SK-N-SH treated with all-trans-retinoic acid at 6 μM for 48 hours (cell line): ENCODE data around the gene CNTN2.

ENCODE experiments used
- ATAC-seq: fragments of 200-7000 bp; cut with Tn5 transposase; 3 replicates; pipeline ENCODE4 v1.9.1; 2020; ENCODE audit warnings: mild to moderate bottlenecking, moderate library complexity
- ARNTL ChIP-seq: fragments of 450-650 bp; formaldehyde crosslinking; IDR thresholded peaks from 2 replicates; pipeline ENCODE4 v1.5.0; 2020; ENCODE audit warnings: low read depth, mild to moderate bottlenecking, moderate library complexity, borderline replicate concordance
- BACH2 ChIP-seq: fragments of 250-450 bp; sonication (Bioruptor Pico); IDR thresholded peaks from 2 replicates; pipeline ENCODE4 v1.9.0; 2021; ENCODE audit warnings: mild to moderate bottlenecking, borderline replicate concordance
- ESRRG ChIP-seq: fragments of 250-450 bp; sonication (Bioruptor Pico); IDR thresholded peaks from 2 replicates; pipeline ENCODE4 v1.6.1; 2021; ENCODE audit warnings: mild to moderate bottlenecking
- GLIS3 ChIP-seq: fragments of 250-450 bp; sonication (Bioruptor Pico); IDR thresholded peaks from 2 replicates; pipeline ENCODE4 v1.5.0; 2020; ENCODE audit warnings: mild to moderate bottlenecking, moderate library complexity
- PATZ1 ChIP-seq: fragments of 250-450 bp; sonication (Bioruptor Pico); IDR thresholded peaks from 2 replicates; pipeline ENCODE4 v1.8.0; 2020; ENCODE audit warnings: mild to moderate bottlenecking, moderate library complexity, borderline replicate concordance
- PPARA ChIP-seq: fragments of 250-450 bp; sonication (Bioruptor Pico); IDR thresholded peaks from 2 replicates; pipeline ENCODE4 v1.5.0; 2020; ENCODE audit warnings: mild to moderate bottlenecking, borderline replicate concordance
- RARB ChIP-seq: fragments of 250-450 bp; sonication (Bioruptor Pico); IDR thresholded peaks from 2 replicates; pipeline ENCODE4 v1.8.0; 2021; ENCODE audit warnings: mild to moderate bottlenecking, moderate library complexity
- SNAI2 ChIP-seq: fragments of 250-450 bp; sonication (Bioruptor Pico); IDR thresholded peaks from 2 replicates; pipeline ENCODE4 v1.5.0; 2020; ENCODE audit warnings: mild to moderate bottlenecking, moderate library complexity
- TOX ChIP-seq: fragments of 250-450 bp; sonication (Bioruptor Pico); IDR thresholded peaks from 2 replicates; pipeline ENCODE4 v1.8.0; 2021; ENCODE audit warnings: mild to moderate bottlenecking, moderate library complexity, borderline replicate concordance
- ZC3H10 ChIP-seq: fragments of 250-450 bp; sonication (Bioruptor Pico); IDR thresholded peaks from 2 replicates; pipeline ENCODE4 v1.5.1; 2021; ENCODE audit warnings: mild to moderate bottlenecking, moderate library complexity
- ZFP30 ChIP-seq: fragments of 450-650 bp; formaldehyde crosslinking; IDR thresholded peaks from 2 replicates; pipeline ENCODE4 v1.5.0; 2022; ENCODE audit warnings: mild to moderate bottlenecking, moderate library complexity
- ZNF565 ChIP-seq: fragments of 450-650 bp; formaldehyde crosslinking; conservative IDR thresholded peaks from 2 replicates; pipeline ENCODE4 v1.5.0; 2020; ENCODE audit warnings: low read depth, mild to moderate bottlenecking, moderate library complexity
- ZNF70 ChIP-seq: fragments of 450-650 bp; formaldehyde crosslinking; IDR thresholded peaks from 2 replicates; pipeline ENCODE4 v1.5.0; 2020; ENCODE audit warnings: mild to moderate bottlenecking, moderate library complexity
- ZNF8 ChIP-seq: fragments of 450-650 bp; formaldehyde crosslinking; IDR thresholded peaks from 2 replicates; pipeline ENCODE4 v1.5.0; 2020; ENCODE audit warnings: mild to moderate bottlenecking, moderate library complexity
- TF ChIP-seq, protein P1 (sequence below): fragments of 250-450 bp; sonication (Bioruptor Pico); IDR thresholded peaks from 2 replicates; pipeline ENCODE4 v1.5.1; 2021; ENCODE audit warnings: mild to moderate bottlenecking, moderate library complexity
- TF ChIP-seq, protein P2 (sequence below): fragments of 250-450 bp; sonication (Bioruptor Pico); IDR thresholded peaks from 2 replicates; pipeline ENCODE4 v1.5.0; 2020; ENCODE audit warnings: mild to moderate bottlenecking, moderate library complexity

CNTN2 gene, protein sequence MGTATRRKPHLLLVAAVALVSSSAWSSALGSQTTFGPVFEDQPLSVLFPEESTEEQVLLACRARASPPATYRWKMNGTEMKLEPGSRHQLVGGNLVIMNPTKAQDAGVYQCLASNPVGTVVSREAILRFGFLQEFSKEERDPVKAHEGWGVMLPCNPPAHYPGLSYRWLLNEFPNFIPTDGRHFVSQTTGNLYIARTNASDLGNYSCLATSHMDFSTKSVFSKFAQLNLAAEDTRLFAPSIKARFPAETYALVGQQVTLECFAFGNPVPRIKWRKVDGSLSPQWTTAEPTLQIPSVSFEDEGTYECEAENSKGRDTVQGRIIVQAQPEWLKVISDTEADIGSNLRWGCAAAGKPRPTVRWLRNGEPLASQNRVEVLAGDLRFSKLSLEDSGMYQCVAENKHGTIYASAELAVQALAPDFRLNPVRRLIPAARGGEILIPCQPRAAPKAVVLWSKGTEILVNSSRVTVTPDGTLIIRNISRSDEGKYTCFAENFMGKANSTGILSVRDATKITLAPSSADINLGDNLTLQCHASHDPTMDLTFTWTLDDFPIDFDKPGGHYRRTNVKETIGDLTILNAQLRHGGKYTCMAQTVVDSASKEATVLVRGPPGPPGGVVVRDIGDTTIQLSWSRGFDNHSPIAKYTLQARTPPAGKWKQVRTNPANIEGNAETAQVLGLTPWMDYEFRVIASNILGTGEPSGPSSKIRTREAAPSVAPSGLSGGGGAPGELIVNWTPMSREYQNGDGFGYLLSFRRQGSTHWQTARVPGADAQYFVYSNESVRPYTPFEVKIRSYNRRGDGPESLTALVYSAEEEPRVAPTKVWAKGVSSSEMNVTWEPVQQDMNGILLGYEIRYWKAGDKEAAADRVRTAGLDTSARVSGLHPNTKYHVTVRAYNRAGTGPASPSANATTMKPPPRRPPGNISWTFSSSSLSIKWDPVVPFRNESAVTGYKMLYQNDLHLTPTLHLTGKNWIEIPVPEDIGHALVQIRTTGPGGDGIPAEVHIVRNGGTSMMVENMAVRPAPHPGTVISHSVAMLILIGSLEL

DNA sequence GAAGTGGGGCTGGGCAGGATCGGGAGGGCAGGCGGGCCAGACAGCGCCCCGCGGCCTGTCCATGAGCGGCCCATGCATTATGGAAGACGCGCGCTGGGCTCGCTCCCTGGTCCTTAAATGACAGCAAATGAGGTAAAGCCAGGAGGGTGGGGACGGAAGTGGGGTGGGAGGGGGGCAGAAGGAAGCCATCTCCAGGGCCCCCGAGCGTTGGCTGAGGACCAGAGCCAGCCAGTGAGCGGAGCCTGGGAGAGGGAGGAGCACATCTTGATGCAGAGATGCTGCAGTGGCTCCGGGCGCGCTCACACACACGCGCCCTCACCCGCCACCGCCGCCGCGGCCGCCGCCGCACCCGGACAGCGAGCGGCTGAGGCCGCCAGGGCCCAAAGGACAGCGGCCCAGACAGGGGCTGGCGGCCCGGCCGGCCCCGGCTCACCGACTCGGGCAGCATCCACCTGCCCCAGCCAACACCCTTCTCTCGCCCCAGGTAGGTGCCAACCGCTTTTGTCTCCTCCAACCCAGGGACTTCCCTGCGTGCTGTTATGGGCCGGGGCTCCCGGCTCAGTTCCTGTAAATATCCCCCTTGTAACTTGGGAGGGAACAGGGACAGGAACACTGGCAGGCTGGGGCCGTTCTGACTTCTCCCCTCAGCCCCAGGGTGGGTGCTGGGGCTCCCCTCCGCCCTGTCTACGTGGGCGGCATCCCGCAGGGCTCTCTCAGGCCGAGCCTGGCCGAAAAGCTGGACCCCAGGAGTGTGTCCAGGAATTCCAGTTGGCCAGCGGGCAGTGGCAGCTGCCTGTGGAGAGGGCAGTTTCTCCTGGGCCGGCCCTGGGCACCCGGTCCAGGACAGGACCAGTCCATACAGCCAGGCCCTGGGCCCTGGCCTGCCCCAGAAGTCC lies at the start of gene CNTN2:
CNTN2 (plus strand) TSS at position 302 of the 896 bp plus-strand sequence. CDS start 9,974 bp downstream, outside the sequence.
- TF ChIP-seq, protein P1, sequence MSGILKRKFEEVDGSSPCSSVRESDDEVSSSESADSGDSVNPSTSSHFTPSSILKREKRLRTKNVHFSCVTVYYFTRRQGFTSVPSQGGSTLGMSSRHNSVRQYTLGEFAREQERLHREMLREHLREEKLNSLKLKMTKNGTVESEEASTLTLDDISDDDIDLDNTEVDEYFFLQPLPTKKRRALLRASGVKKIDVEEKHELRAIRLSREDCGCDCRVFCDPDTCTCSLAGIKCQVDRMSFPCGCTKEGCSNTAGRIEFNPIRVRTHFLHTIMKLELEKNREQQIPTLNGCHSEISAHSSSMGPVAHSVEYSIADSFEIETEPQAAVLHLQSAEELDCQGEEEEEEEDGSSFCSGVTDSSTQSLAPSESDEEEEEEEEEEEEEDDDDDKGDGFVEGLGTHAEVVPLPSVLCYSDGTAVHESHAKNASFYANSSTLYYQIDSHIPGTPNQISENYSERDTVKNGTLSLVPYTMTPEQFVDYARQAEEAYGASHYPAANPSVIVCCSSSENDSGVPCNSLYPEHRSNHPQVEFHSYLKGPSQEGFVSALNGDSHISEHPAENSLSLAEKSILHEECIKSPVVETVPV (CRISPR knock-in tag): no peak
- TF ChIP-seq ZFP30: no peak
- TF ChIP-seq, all 23 proteins: peak for 0
- ATAC-seq: peak; percentile 56

- TF ChIP-seq ESRRG (CRISPR knock-in tag) (no peak), PATZ1 (CRISPR knock-in tag) (no peak), ZNF70 (CRISPR knock-in tag) (no peak), SNAI2 (CRISPR knock-in tag) (no peak), ZNF565 (CRISPR knock-in tag) (no peak), GLIS3 (CRISPR knock-in tag) (no peak), RARB (CRISPR knock-in tag) (no peak), ZNF8 (CRISPR knock-in tag) (no peak), ZC3H10 (CRISPR knock-in tag) (no peak), ZFP30 (no peak)
- TF ChIP-seq, protein P1 (CRISPR knock-in tag): no peak
- TF ChIP-seq, all 23 proteins: peak for 0
Observed at GRCh38 chr1:204994086-204994862, 48.7 kb upstream of the CNTN2 start.

DNA sequence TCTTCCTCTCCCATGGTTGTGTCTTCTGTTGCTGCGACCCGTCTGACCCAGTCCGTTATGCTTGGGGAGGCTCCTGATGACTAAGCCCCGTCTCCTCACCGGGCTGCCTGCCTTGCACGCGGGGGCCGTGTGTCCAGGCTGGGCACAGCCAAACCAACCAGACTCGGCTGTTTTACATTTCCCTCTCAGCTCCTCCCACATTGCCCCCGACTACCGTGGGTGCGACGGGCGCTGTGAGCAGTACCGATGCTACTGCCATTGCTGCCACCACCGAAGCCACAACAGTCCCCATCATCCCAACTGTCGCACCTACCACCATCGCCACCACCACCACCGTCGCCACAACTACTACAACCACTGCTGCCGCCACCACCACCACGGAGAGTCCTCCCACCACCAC lies 46.0 kb upstream of the CNTN2 start:
- TF ChIP-seq, protein P1 (CRISPR knock-in tag): no peak
- TF ChIP-seq, protein P2, sequence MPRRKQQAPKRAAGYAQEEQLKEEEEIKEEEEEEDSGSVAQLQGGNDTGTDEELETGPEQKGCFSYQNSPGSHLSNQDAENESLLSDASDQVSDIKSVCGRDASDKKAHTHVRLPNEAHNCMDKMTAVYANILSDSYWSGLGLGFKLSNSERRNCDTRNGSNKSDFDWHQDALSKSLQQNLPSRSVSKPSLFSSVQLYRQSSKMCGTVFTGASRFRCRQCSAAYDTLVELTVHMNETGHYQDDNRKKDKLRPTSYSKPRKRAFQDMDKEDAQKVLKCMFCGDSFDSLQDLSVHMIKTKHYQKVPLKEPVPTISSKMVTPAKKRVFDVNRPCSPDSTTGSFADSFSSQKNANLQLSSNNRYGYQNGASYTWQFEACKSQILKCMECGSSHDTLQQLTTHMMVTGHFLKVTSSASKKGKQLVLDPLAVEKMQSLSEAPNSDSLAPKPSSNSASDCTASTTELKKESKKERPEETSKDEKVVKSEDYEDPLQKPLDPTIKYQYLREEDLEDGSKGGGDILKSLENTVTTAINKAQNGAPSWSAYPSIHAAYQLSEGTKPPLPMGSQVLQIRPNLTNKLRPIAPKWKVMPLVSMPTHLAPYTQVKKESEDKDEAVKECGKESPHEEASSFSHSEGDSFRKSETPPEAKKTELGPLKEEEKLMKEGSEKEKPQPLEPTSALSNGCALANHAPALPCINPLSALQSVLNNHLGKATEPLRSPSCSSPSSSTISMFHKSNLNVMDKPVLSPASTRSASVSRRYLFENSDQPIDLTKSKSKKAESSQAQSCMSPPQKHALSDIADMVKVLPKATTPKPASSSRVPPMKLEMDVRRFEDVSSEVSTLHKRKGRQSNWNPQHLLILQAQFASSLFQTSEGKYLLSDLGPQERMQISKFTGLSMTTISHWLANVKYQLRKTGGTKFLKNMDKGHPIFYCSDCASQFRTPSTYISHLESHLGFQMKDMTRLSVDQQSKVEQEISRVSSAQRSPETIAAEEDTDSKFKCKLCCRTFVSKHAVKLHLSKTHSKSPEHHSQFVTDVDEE (CRISPR knock-in tag): no peak
- TF ChIP-seq ARNTL (CRISPR knock-in tag) (no peak), SNAI2 (CRISPR knock-in tag) (no peak), BACH2 (CRISPR knock-in tag) (no peak), PATZ1 (CRISPR knock-in tag) (no peak), PPARA (CRISPR knock-in tag) (no peak), TOX (CRISPR knock-in tag) (no peak)
- TF ChIP-seq, all 23 proteins: peak for 0
- no peak for ATAC-seq

More at GRCh38 chr1:204994086-204994862, 48.7 kb upstream of the CNTN2 start:
- ATAC-seq: peak; percentile 25; the same call in 2 of the 3 replicates
